22Rv1 (cell line): ENCODE results near the gene CD19.

Source experiments
- CTCF ChIP-seq: fragments of 450-650 bp; IDR thresholded peaks from 2 replicates; pipeline ENCODE4 v1.5.1; 2017; ENCODE audit warnings: mild to moderate bottlenecking
- ZFX ChIP-seq: fragments of 450-650 bp; IDR thresholded peaks from 2 replicates; pipeline ENCODE4 v1.6.1; 2017; ENCODE audit warnings: antibody characterized with exemption, borderline replicate concordance

GRCh38 chr16:28946681-28947080, 14.9 kb downstream of the CD19 start:
- TF ChIP-seq CTCF (no peak), ZFX (no peak)
